GM19328 (cell line): ENCODE results near the gene BARX2.
A peak's percentile ranks its signal among the peaks of the same experiment; 100 is the strongest.
"Not testable (repeated sequence)": the region's sequence is repeated elsewhere in the genome, so short reads cannot be mapped to it uniquely, and the experiment has no call there.

Source experiments
- ATAC-seq: cut with Tn5 transposase; IDR thresholded peaks from one replicate; pipeline ENCODE4 v1.9.1; 2021; ENCODE audit warnings: mild to moderate bottlenecking, moderate library complexity; ENCODE audit not compliant: unreplicated experiment

The BARX2 gene, protein sequence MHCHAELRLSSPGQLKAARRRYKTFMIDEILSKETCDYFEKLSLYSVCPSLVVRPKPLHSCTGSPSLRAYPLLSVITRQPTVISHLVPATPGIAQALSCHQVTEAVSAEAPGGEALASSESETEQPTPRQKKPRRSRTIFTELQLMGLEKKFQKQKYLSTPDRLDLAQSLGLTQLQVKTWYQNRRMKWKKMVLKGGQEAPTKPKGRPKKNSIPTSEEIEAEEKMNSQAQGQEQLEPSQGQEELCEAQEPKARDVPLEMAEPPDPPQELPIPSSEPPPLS

DNA sequence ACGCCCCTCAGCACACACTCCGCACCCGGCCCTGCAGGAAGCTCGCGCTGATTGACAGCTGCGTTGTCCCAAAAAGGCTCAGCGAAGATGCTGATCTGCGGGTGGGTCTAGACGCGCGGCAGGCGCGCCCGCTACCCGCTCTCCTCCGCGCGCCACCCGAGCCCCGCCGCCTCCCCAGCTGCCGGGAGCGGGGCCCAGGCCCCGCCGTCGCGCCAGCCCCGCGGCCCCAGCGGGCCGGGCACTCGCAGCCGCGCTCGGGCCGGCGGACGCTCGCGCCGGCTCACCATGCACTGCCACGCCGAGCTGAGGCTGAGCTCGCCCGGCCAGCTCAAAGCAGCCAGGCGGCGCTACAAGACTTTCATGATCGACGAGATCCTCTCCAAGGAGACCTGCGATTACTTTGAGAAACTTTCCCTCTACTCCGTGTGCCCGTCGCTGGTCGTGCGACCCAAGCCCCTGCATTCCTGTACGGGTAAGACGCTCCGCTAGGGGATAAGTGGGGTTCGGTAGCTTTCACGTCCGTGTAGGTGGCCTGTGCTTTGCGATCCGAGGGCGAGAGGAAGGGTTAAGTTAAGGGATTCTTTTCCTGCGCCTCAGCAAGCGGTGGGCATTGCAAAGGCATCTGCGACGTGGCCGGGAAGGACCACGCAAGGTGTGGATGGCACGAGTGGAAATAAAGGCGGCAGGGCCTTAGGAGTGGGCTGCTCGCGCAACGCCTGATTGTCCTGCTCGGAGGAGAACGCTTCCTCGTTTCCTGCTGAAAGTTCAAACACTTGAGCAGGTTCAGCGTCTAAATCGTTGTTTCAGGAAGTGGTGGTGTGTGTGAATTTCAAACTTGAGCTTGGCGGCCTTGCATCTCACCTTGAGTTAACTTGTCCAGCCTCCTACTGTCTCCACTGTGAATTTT, at the start of gene BARX2:
BARX2 (plus strand) TSS at position 98 of the 907 bp plus-strand sequence; CDS start at position 286, 188 bp downstream.
- ATAC-seq: no peak

GRCh38 chr11:129326921-129327320, 48.7 kb upstream of the BARX2 start:
- no peak for ATAC-seq

- ATAC-seq: not testable (repeated sequence)
Measured at GRCh38 chr11:129327708-129328107, 47.9 kb upstream of the BARX2 start.

DNA sequence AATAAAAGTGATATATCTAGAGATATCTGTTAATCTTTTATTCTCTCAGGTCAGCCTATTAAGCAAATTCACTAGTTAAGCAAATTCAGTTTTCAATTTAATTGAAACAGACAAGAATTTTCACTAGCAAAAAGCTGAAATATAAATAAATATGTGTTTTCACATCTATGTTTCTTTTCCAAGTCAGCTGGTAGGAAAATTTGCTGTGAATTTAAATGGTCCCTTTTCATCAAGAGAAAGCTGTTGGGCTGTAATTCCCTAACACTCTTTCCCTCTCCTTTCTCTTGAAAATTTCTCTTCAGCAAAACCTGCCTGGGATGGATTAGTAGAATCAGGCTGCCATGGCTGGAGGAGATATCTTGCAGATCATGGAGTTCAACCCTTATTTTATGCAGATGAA, 46.9 kb upstream of the BARX2 start:
- ATAC-seq: no peak

- ATAC-seq: no peak
Measured at GRCh38 chr11:129331217-129331616, 44.4 kb upstream of the BARX2 start.

DNA sequence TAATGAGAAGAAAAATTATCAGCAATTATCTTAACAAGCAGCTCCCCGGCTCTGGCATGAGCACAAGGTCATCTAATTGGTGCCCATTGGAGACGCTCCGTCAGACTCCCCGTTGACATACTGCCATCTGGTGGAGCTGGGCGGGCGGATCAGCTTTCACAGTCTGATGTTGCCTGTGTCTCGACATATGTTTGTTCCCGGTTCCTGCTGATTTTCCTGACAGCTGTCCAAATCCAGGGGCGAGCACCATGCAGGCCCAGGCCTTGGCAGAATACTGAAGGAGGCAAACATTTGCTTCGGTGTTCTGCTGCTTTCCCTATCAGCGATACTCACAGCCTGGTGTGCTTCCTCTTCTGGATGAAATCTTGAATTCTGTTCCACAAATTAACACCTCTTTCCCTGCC, 43.8 kb upstream of the BARX2 start:
- ATAC-seq: peak; percentile 81

DNA sequence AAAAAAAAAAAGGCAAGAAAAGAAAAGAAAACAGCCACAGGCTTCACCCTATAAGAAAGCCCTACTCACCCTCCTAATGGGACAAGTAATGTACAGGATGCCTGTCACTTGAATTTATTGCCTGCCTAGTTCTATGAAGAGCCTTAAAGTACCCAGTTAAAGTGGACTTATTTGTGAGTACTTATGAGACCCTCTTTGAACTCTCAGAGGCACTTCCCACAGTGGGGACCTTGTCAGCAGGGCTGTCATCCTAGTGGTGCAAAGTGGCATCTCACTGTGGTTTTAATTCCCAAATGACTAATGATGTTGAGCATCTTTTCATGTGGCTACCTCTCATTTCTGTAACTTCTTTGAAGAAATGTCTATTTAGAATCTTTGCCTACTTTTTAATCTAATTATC, 41.8 kb upstream of the BARX2 start:
- ATAC-seq: no peak

DNA sequence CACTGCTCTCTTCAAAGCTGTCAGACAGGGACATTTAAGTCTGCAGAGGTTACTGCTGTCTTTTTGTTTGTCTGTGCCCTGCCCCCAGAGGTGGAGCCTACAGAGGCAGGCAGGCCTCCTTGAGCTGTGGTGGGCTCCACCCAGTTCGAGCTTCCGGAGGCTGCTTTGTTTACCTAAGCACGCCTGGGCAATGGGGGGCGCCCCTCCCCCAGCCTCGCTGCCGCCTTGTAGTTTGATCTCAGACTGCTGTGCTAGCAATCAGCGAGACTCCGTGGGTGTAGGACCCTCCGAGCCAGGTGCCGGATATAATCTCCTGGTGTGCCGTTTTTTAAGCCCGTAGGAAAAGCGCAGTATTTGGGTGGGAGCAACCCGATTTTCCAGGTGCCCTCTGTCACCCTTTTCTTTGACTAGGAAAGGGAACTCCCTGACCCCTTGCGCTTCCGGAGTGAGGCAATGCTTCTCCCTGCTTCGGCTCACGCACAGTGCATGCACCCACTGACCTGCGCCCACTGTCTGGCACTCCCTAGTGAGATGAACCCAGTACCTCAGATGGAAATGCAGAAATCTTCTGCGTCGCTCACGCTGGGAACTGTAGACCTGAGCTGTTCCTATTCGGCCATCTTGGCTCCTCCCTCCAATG, 31.2 kb upstream of the BARX2 start:
- not testable (repeated sequence) for ATAC-seq

- no peak for ATAC-seq
Measured at GRCh38 chr11:129346916-129347315, 28.7 kb upstream of the BARX2 start.

GRCh38 chr11:129348813-129349212, 26.8 kb upstream of the BARX2 start:
- no peak for ATAC-seq

DNA sequence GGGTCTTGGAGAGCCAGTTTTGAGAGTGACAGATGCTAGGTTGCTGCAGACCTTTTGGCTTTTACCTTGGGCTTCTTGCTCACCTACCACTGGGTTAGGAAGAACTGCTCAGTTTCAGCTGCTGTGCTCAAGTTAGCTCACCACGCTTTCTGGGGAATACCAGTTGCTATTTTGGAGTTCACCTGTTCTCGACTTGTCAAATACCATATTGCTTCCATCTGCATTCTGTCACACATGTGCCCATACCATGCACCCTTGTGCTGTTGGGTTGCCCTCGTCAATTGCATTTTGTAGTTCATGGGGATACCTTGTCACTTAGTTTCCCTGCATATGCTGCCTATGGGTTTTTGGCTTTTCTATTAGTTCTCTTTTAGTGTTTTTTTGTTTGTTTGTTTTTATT, 23.0 kb upstream of the BARX2 start:
- no peak for ATAC-seq

DNA sequence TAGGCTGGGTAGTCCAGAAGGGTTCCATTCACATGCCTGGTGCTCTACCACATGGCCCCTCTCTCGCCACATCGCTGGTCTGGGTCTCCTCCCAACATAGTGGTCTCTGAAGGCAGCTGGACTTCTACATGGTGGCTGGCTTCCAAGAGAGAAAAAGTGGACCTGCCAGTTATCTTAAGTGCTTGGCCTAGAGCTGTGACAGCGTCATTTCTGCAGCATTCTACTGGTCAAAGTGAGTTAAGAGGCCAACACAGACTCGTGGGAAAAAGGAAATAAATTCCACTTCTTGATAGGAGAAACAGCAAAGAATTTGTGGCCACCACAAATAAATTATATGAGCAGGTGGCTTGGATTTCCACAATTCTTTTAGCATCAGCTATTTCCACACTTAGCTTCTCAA, 21.0 kb upstream of the BARX2 start:
- no peak for ATAC-seq

DNA sequence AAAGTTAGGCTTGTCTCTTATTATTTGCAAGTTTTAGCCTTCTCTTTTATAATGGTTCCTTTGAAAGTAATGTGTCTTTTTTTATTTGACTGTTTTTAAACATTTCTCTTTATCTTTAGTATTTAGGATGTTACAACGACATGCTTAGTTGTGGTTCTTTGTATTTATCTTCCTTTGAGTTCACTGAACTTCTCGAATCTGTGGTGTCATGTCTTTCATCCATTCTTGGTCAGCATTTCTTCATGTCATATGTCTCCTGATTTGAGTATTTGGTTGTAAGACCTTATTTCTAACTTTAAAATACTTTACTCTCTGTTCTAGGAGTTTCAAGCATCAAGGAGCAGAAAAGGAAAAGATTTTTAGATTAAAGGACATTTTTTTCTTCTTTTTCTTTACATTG, 15.9 kb upstream of the BARX2 start:
- ATAC-seq: no peak

DNA sequence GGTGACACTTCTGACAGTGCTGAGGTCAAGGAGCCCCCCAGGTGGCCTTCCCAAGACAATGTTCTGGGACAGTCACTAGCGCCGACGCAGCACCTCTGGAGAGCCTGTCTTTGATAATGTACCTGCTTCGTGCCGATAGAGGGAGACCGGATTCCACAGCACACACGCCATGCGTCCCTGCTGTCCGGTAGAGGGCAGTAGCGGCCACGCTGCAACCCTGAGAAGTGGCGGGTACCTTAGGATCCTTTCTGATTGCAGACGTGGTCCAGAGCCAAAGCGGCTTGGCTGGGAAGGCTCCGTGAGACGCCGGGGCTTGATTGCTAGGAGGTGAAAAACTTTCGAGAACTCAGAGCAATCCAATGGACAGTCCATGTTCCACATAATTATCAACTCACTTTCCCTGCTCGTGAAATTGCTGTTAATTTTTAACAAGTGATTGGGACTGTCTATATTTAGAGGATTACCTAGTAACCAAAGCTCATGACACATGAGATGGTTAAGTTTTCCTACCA, 11.4 kb upstream of the BARX2 start:
- peak; percentile 98 for ATAC-seq

DNA sequence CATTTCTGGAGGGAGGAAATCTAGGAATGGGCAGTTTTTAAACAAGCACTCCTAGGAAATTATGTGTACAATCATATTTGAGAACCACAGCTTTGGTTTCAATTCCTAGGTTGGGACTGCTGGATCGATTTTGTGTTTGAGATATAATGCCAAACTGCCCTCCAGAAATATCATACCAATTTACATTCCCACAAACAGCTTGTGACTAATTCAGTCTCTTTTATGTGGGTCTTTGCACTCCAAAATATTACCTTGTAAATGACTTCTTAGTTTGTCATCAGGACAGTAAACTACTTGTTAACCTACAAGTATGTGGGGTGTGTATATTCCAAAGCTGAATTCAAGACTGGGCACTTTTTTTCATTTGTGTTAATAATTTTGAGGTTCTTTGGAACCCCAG, 9.8 kb upstream of the BARX2 start:
- no peak for ATAC-seq

GRCh38 chr11:129366737-129367597, 8.7 kb upstream of the BARX2 start:
- ATAC-seq: no peak

GRCh38 chr11:129368889-129369672, 6.6 kb upstream of the BARX2 start:
- ATAC-seq: no peak

GRCh38 chr11:129370715-129371114, 4.9 kb upstream of the BARX2 start:
- no peak for ATAC-seq

DNA sequence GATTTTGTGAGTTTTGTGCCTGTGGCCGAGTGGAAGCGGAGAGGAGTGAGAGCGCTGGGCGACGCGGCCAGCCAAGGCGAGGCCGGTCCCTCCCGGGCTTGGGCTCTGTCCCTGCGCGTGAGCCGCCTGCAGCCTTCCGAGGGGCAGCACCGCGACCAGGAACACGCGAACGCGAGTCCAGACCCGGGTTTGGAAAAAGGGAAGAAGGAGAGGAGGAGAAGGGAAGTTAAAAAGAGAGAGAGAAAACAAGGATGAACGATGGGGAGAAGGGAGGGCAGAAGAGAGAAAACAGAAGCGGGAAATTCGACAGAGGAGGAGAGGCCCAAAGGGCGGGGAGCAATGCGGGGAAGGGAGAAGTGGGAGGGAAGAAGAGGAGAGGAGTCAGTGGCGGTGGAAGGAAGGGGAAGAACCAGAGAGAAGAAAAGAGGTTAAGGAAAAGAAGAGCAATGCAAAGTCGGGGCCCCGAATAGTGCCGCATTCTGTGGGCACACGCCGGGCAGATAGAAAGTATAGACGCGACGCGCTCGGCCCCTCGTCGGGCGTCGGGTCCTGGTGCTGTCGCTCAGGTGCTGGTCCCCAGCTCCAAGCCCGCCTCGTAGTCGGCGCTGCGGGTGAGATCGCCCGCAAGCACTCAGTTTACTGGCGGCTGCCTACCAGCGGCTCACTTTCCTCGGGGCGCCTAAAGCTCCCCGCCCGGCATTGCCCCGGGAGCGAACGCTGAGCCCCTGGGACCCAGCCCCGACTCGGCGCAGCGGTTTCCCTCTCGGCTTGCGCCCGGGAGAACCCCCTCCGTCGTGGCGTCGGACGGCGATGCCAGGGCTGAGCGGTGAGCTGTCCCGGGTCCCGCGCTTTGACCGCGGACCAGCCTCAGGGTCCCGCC, 2.8 kb upstream of the BARX2 start:
- no peak for ATAC-seq
